ENCODE results near the gene PCNX4. TPM values are rescaled to one million over a fixed set of nuclear protein-coding genes. Genes with fewer than 3 reads are reported as not detected.
"Not testable (repeated sequence)": the region's sequence is repeated elsewhere in the genome, so short reads cannot be mapped to it uniquely, and the experiment has no call there.

Gene PCNX4
- total RNA-seq, 4 donors from 2014 or later: 52.2 to 74.7 (median 62.9) TPM

DNA sequence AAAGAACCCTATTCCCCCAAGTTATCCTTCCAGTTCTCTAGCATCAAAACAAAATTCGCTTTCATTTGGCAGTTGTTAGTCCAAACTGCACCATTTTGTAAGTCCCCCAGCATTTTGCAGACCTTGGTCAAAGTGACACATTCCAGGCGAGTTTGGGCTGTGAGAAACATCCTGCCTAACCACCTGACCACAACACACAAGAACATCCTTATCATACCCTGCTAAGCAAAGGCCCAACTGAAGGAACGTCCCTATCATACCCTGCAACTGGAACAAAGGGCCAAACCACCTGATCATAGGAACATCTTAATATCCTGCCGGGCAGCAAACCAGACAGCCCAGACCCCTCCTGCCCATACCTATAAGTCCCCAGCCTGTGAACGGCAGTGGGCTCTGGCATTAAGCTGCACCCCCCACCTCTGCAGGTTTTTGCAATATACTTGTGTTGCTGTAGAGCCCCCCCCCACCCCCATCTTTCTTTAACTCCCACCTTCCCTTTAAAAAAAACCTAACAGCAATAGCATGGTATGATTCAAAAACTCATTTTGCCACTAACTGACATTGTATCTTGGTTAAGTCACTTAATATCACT lies 2.7 kb downstream of the PCNX4 start:
- DNase-seq (ENCODE audit: low spot score in 2 of 2): no peak
- Histone ChIP-seq H3K27ac (peak overlapping the region in 2 of 4 donors; percentile 93 to 97), H3K4me3 (no peak overlapping the region), H3K36me3 (peaks cover 0 to 13% (median 0%) of the 10 kb centered on the region in 3 donors), H3K27me3 (no peaks in the 10 kb centered on the region), H3K4me1 (peaks cover 0 to 39% (median 24%) of the 10 kb centered on the region in 4 donors), H3K9me3 (no peaks in the 10 kb centered on the region)
- TF ChIP-seq POLR2A (IDR thresholded peaks at IDR 0.05) (no peak), EP300 (IDR thresholded peaks at IDR 0.05) (no peak)
- TF ChIP-seq, protein P1, sequence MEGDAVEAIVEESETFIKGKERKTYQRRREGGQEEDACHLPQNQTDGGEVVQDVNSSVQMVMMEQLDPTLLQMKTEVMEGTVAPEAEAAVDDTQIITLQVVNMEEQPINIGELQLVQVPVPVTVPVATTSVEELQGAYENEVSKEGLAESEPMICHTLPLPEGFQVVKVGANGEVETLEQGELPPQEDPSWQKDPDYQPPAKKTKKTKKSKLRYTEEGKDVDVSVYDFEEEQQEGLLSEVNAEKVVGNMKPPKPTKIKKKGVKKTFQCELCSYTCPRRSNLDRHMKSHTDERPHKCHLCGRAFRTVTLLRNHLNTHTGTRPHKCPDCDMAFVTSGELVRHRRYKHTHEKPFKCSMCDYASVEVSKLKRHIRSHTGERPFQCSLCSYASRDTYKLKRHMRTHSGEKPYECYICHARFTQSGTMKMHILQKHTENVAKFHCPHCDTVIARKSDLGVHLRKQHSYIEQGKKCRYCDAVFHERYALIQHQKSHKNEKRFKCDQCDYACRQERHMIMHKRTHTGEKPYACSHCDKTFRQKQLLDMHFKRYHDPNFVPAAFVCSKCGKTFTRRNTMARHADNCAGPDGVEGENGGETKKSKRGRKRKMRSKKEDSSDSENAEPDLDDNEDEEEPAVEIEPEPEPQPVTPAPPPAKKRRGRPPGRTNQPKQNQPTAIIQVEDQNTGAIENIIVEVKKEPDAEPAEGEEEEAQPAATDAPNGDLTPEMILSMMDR (IDR thresholded peaks at IDR 0.05): no peak
- WGBS, 2 donors: 70 to 76% methylated on average over 5 of the region's 5 CpGs

DNA sequence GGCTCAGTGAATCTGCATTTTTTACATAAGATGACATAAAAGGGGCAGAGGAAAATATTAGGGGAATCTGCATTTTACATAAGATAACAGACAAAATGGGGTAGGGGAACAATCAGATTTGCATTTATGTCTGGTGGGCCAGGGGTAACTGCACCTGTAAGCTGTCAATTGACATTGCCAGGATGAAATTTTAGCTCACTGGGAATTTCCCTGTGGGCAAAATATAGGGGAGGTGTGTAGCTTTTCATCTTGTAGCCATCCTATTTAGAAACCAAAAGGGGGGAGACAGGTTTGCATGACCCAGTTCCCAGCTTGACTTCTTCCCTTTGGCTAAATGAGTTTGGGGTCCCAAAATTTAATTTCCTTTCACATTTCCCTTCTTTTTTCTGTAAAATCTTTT lies 3.5 kb downstream of the PCNX4 start:
- no peak for TF ChIP-seq POLR2A (IDR thresholded peaks at IDR 0.05)
- TF ChIP-seq EP300 (IDR thresholded peaks at IDR 0.05): no peak
- TF ChIP-seq, protein P1 (IDR thresholded peaks at IDR 0.05): no peak
- no peak for DNase-seq (ENCODE audit: low spot score in 2 of 2)
- Histone ChIP-seq H3K36me3 (peaks cover 0 to 13% (median 0%) of the 10 kb centered on the region in 3 donors), H3K4me1 (peaks cover 0 to 39% (median 24%) of the 10 kb centered on the region in 4 donors), H3K27ac (peak overlapping the region in 1 of 4 donors; percentile 29), H3K9me3 (no peaks in the 10 kb centered on the region), H3K4me3 (no peak overlapping the region), H3K27me3 (no peaks in the 10 kb centered on the region)

DNA sequence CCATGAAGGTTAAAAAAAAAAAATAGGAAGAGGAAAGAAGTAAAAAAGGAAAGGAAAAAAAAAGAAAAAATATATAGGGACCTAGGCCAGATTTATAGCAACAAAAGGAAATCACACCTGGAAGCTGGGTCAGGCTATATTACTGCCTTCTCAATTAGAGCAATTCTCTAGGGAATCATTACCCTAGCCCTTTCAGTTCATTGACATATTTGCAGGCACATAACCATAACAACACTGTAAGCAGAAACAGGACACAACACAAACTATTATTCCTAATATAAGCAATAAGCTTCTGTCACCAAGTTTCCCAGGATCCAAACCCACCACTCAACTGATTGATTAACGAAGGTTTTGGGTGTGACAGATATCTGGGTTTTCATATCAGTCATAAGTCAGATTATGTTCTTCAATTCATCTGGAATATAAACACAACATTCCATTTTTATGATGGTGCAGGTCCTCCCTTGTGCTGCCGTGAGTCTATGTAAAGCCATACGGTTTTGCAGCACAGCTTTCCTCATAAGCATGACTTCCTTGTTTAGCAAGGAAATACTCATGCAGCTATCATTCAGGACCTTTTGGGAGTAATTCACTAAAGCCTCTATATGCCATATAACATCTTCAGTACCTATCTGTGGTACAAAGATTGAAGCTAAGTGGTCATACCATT lies 4.2 kb downstream of the PCNX4 start:
- TF ChIP-seq EP300 (IDR thresholded peaks at IDR 0.05): no peak
- TF ChIP-seq, protein P1 (IDR thresholded peaks at IDR 0.05): no peak
- TF ChIP-seq POLR2A (IDR thresholded peaks at IDR 0.05): no peak
- no peaks in the 10 kb centered on the region for H3K27me3 ChIP-seq
- no peak overlapping the region for H3K27ac ChIP-seq
- no peaks in the 10 kb centered on the region for H3K9me3 ChIP-seq
- no peak overlapping the region for H3K4me3 ChIP-seq
- 43 to 66% methylated on average over 3 of the region's 3 CpGs for WGBS, 2 donors
- peaks cover 0 to 13% (median 0%) of the 10 kb centered on the region in 3 donors for H3K36me3 ChIP-seq
- DNase-seq (ENCODE audit: low spot score in 2 of 2): no peak
- peaks cover 0 to 36% (median 24%) of the 10 kb centered on the region in 4 donors for H3K4me1 ChIP-seq

DNA sequence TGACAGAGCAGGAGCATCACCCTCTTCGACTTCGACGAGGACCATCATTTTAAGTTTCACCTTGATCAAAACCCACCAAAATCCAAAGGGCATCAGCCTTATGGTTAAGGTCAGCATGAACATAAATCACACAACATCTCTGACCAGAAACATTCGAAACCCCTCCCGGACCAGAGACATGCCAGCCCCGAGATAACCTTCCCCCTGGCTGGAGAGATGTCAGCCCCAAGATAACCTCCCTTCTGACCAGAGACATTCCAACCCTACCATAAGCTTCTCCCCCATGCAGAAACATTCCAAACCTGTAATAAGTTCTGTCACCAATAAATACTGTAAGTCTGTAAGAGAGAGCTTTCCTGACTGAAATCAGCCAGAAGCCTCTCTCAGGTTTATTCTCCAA lies 6.3 kb downstream of the PCNX4 start:
- Histone ChIP-seq H3K27me3 (no peaks in the 10 kb centered on the region), H3K9me3 (no peaks in the 10 kb centered on the region), H3K36me3 (peaks cover 0 to 13% (median 0%) of the 10 kb centered on the region in 3 donors), H3K4me1 (peaks cover 0 to 46% (median 23%) of the 10 kb centered on the region in 4 donors), H3K27ac (no peak overlapping the region), H3K4me3 (no peak overlapping the region)
- no peak for DNase-seq (ENCODE audit: low spot score in 2 of 2)
- 91 to 92% methylated on average over 6 of the region's 6 CpGs for WGBS, 2 donors
- TF ChIP-seq EP300 (IDR thresholded peaks at IDR 0.05): no peak
- TF ChIP-seq, protein P1 (IDR thresholded peaks at IDR 0.05): no peak
- TF ChIP-seq POLR2A (IDR thresholded peaks at IDR 0.05): no peak

DNA sequence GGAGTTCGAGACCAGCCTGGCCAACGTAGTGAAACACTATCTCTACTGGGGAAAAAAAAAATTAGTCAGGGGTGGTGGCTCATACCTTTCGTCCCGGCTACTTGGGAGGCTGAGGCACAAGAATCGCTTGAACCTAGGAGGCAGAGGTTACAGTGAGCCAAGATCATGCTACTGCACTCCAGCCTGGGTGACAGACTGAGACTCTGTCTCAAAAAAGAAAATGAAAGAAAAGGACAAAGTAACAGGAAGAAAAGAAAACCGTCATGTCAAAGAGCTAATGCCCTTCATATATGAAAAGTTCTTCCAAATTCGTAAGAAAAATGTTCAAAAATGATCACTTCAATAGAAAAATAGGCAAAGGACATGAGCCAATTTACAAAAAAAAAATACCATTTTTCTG lies 8.1 kb downstream of the PCNX4 start:
- H3K27me3 ChIP-seq; H3K27ac ChIP-seq; H3K9me3 ChIP-seq; H3K4me3 ChIP-seq; DNase-seq (ENCODE audit: low spot score in 2 of 2): not testable (repeated sequence)
- Histone ChIP-seq H3K4me1 (peaks cover 0 to 31% (median 7%) of the 10 kb centered on the region in 4 donors), H3K36me3 (peaks cover 0 to 13% (median 0%) of the 10 kb centered on the region in 3 donors)
- 94 to 96% methylated on average over 7 of the region's 7 CpGs for WGBS, 2 donors

Measured in tibial nerve (tissue), 4 donors.